Measurements from ENCODE around the gene MYCBPAP. TPM values are rescaled to one million over a fixed set of nuclear protein-coding genes. Genes with fewer than 3 reads are reported as not detected.

Gene MYCBPAP
- total RNA-seq, 2 experiments from 2014 or later: 6.7 to 13.9 TPM

DNA sequence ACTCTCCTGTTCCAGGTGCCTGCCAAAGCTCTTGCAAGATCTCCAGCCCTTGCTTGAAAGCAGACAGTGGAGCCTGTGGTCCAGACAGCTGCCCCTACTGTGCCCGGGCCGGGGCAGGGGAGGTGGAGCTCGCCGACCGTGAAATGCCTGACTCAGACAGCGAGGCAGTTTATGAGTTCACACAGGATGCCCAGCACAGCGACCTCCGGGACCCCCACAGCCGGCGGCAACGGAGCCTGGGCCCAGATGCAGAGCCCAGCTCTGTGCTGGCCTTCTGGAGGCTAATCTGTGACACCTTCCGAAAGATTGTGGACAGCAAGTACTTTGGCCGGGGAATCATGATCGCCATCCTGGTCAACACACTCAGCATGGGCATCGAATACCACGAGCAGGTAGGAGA is 69.9 kb downstream of the MYCBPAP start:
- no peaks in the 10 kb centered on the region for H3K9me3 Mint-ChIP-seq (ENCODE audit: low read depth)
- DNase-seq (no peak), ATAC-seq (no peak)
- peaks cover 9% of the 10 kb centered on the region for H3K27me3 Mint-ChIP-seq
- H3K4me1 Mint-ChIP-seq: no peaks in the 10 kb centered on the region
- no peak overlapping the region for H3K4me3 Mint-ChIP-seq
- no peaks in the 10 kb centered on the region for H3K36me3 Mint-ChIP-seq
- CTCF ChIA-PET: no interaction called here
- no peak overlapping the region for H3K27ac Mint-ChIP-seq

DNA sequence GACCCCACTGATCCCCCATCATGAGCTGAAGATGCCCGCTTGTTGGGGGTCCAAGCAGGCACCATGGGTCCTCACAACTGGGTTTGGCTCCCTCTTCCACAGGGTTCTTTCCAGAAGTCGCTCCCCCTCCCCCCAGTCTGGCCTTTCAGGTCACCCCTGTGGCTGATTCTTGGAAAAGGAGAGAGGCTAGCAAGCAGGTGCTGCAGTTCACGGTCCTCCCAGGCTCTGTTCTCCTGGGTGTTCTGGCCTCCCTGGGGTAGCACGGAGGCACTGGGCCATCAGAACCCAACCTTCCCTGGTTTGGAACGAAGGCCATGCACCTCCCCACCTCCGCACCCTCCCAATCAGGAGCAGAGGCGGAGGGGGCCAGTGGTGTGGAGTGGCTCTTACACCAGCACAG is 71.2 kb downstream of the MYCBPAP start:
- Mint-ChIP-seq H3K27me3 (peaks cover 13% of the 10 kb centered on the region), H3K9me3 (ENCODE audit: low read depth) (no peaks in the 10 kb centered on the region), H3K36me3 (no peaks in the 10 kb centered on the region), H3K4me3 (no peak overlapping the region), H3K27ac (no peak overlapping the region), H3K4me1 (no peaks in the 10 kb centered on the region)
- no peak for DNase-seq
- CTCF ChIA-PET: no interaction called here
- no peak for ATAC-seq

DNA sequence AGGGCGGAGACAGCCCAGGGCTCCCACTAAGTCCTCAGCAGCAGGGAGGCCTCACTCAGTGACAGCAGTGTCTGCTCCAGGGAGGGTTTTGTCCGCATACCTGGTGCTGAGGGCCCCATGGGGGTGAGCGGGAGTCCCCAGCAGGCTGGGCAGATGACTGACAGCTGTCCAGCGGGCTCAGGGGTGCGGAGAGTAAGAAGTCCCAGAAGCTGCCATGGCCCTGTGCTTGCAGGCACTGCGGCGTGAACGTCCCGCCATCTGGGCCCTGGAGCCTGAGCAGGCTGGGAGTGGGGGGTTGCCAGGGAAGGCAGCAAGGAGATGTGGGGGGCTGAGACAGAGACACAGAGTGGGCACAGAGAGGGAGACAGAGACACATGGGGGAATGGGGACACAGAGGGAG is 72.4 kb downstream of the MYCBPAP start:
- H3K27ac Mint-ChIP-seq: no peak overlapping the region
- CTCF ChIA-PET: no interaction called here
- no peaks in the 10 kb centered on the region for H3K4me1 Mint-ChIP-seq
- no peaks in the 10 kb centered on the region for H3K9me3 Mint-ChIP-seq (ENCODE audit: low read depth)
- peaks cover 13% of the 10 kb centered on the region for H3K27me3 Mint-ChIP-seq
- no peaks in the 10 kb centered on the region for H3K36me3 Mint-ChIP-seq
- DNase-seq (no peak), ATAC-seq (no peak)
- H3K4me3 Mint-ChIP-seq: no peak overlapping the region

Other genes starting within 250 kb of the MYCBPAP start
- gene TMEM92, start 234.0 kb upstream of the MYCBPAP start, total RNA-seq: under 1 TPM; 0.07 to 0.09 TPM
- 10 to 100 TPM; 33.1 to 38.2 TPM for gene XYLT2, start 162.3 kb upstream of the MYCBPAP start, total RNA-seq
- 10 to 100 TPM; 65.7 to 81.8 TPM for gene MRPL27, start 135.3 kb upstream of the MYCBPAP start, total RNA-seq
- gene EME1, start 135.2 kb upstream of the MYCBPAP start, total RNA-seq: 10 to 100 TPM; 34.0 to 40.8 TPM
- gene LRRC59, start 110.9 kb upstream of the MYCBPAP start, total RNA-seq: 10 to 100 TPM; 71.5 to 82.6 TPM
- 10 to 100 TPM; 34.6 to 49.4 TPM for gene ACSF2, start 82.2 kb upstream of the MYCBPAP start, total RNA-seq
- gene CHAD, start 39.6 kb upstream of the MYCBPAP start, total RNA-seq: not detected
- 10 to 100 TPM; 30.3 to 33.2 TPM for gene RSAD1, start 29.6 kb upstream of the MYCBPAP start, total RNA-seq
- not detected for gene EPN3, start 24.3 kb downstream of the MYCBPAP start, total RNA-seq
- 10 to 100 TPM; 29.9 to 35.2 TPM for gene SPATA20, start 38.7 kb downstream of the MYCBPAP start, total RNA-seq
- not detected for gene CACNA1G, start 52.3 kb downstream of the MYCBPAP start, total RNA-seq
- gene ABCC3, start 126.4 kb downstream of the MYCBPAP start, total RNA-seq: not detected
- gene ANKRD40, start 199.5 kb downstream of the MYCBPAP start, total RNA-seq: 10 to 100 TPM; 30.5 to 39.3 TPM
- 100 to 1,000 TPM; 147 to 193 TPM for gene LUC7L3, start 211.2 kb downstream of the MYCBPAP start, total RNA-seq

Data from activated CD8-positive, alpha-beta memory T cell treated with anti-CD3 and anti-CD28 coated beads, Interleukin-2, amount 10 ng/mL, durations not matched to agents 7 days and 5 days (primary cell).